H1 (cell line): ENCODE measurements around the gene CTSL. TPM values are rescaled to one million over a fixed set of nuclear protein-coding genes. Genes with fewer than 3 reads are reported as not detected.

Experiments
- CREB1 ChIP-seq: IDR thresholded peaks from 2 replicates; pipeline ENCODE4 v1.6.1; 2012; ENCODE audit warnings: inconsistent platforms
- MAX ChIP-seq: IDR thresholded peaks from 2 replicates; pipeline ENCODE4 v1.6.1; 2012; ENCODE audit warnings: inconsistent platforms
- polyA plus RNA-seq, 7 experiments: library from polyadenylated mRNA; depleted of rRNA in 3 of 7; stranded (reverse) in 5 of 7; unstranded in 2 of 7; fragments of >200 nt in 5 of 7; fragments of 200-250 nt in 2 of 7; gene quantifications; 1 replicate in 5 of 7; 2 replicates in 1 of 7; 4 replicates in 1 of 7; pipeline versions ENCODE4 v1.2.1 to v1.2.3, GENCODE V29; 2011 to 2013; ENCODE audit warnings: missing spikeins in 2 of 7, mixed read lengths in 2 of 7
- total RNA-seq: library from RNA; stranded (reverse); fragmentation: NEBNext Ultra II Directional; extraction: Animal tissue kit (Norgen Biotek cat#: 25700); gene quantifications from 2 replicates; pipeline ENCODE4 v1.2.1, GENCODE V29; 2021

Gene CTSL
- total and polyA plus RNA-seq, 2 of the 8 experiments (the other 6 are each of a cell fraction or from before 2014, with no cell fraction given) = 34.2 to 38.2 TPM

GRCh38 chr9:87741326-87741725 is 15.4 kb downstream of the CTSL start (continued):
- TF ChIP-seq MAX (no peak), CREB1 (no peak)
